CD4-positive, CD25-positive, alpha-beta regulatory T cell (primary cell): ENCODE measurements around the gene FAAP100. TPM values are rescaled to one million over a fixed set of nuclear protein-coding genes. Genes with fewer than 3 reads are reported as not detected.

ENCODE experiments used
- ATAC-seq, 2 donors: fragments of 150-1000 bp; cut with Tn5 transposase; one replicate each; pipeline ENCODE4 v1.10.0; 2021; ENCODE audit warnings: low read depth in 2 of 2, moderate number of reproducible peaks in 2 of 2, moderate library complexity in 1 of 2
- DNase-seq, 3 donors: peaks; one replicate each; pipeline versions ENCODE4 v3.0.0 to v3.0.0-alpha.2; 2012 to 2022; ENCODE audit warnings: mixed read lengths in 1 of 3
- H3K27ac ChIP-seq: one replicate; pipeline ENCODE4 v1.7.0; 2013; ENCODE audit warnings: mild to moderate bottlenecking, low read length; ENCODE audit not compliant: insufficient read depth, poor library complexity, severe bottlenecking
- H3K27me3 ChIP-seq: one replicate; pipeline ENCODE4 v1.7.0; 2013; ENCODE audit warnings: low read length; ENCODE audit not compliant: control insufficient read depth, insufficient read depth
- H3K36me3 ChIP-seq: one replicate; pipeline ENCODE4 v1.7.0; 2013; ENCODE audit warnings: mild to moderate bottlenecking, low read length, moderate library complexity; ENCODE audit not compliant: control insufficient read depth, insufficient read depth
- H3K4me1 ChIP-seq: 2 replicates; pipeline ENCODE4 v1.7.0; 2013; ENCODE audit warnings: mild to moderate bottlenecking, low read length; ENCODE audit not compliant: insufficient read depth, control insufficient read depth, poor library complexity, severe bottlenecking
- H3K4me3 ChIP-seq: one replicate; pipeline ENCODE4 v1.7.0; 2013; ENCODE audit warnings: low read depth, mild to moderate bottlenecking, low read length, moderate library complexity
- H3K9me3 ChIP-seq, 2 experiments: 1 replicate in 1 of 2; 2 replicates in 1 of 2; pipeline ENCODE4 v1.7.0; 2013; ENCODE audit warnings: low read length in 2 of 2, mild to moderate bottlenecking in 1 of 2, moderate library complexity in 1 of 2; ENCODE audit not compliant: control insufficient read depth in 2 of 2
- H3K27ac Mint-ChIP-seq, 3 donors: one replicate each; pipeline ENCODE4 v1.8.0; 2020 to 2022; ENCODE audit warnings: mild to moderate bottlenecking in 3 of 3, mixed read lengths in 3 of 3, moderate library complexity in 2 of 3
- H3K27me3 Mint-ChIP-seq: one replicate; pipeline ENCODE4 v1.8.0; 2022; ENCODE audit warnings: mild to moderate bottlenecking, mixed read lengths
- H3K36me3 Mint-ChIP-seq: one replicate; pipeline ENCODE4 v1.8.0; 2020; ENCODE audit warnings: mixed read lengths
- H3K4me1 Mint-ChIP-seq, 4 donors: one replicate each; pipeline ENCODE4 v1.8.0; 2020 to 2022; ENCODE audit warnings: mixed read lengths in 4 of 4, mild to moderate bottlenecking in 1 of 4
- H3K4me3 Mint-ChIP-seq, 4 donors: one replicate each; pipeline ENCODE4 v1.8.0; 2020 to 2022; ENCODE audit warnings: mild to moderate bottlenecking in 4 of 4, mixed read lengths in 4 of 4, moderate library complexity in 3 of 4
- H3K9me3 Mint-ChIP-seq, 7 donors: one replicate each; pipeline ENCODE4 v1.8.0; 2020 to 2022; ENCODE audit warnings: mixed read lengths in 7 of 7, mild to moderate bottlenecking in 3 of 7, moderate library complexity in 2 of 7
- polyA plus RNA-seq, 4 donors: library from polyadenylated mRNA; unstranded; fragments of 300-500 nt; fragmentation: Illumina TruSeq; gene quantifications; one replicate each; pipeline ENCODE4 v1.2.3, GENCODE V29; 2021
- total RNA-seq: library from RNA; stranded (reverse); gene quantifications from one replicate; pipeline ENCODE4 v1.2.3, GENCODE V29; 2022

Gene FAAP100
- total and polyA plus RNA-seq, 5 donors from 2014 or later: 8.2 to 28.1 (median 11.5) TPM

- peak within 1 kb of the TSS; percentile 86 for H3K4me3 ChIP-seq
Observed at GRCh38 chr17:81512562-81513371, 39.4 kb downstream of the FAAP100 start, which contains the start of gene ACTG1. ACTG1 (minus strand) TSS chr17:81512799; CDS start chr17:81512354, 445 bp downstream.

GRCh38 chr17:81511804-81512561 lies 40.2 kb downstream of the FAAP100 start:
- Mint-ChIP-seq H3K4me3 (peak overlapping the region; percentile 94 to 99 (median 97)), H3K27ac (peak overlapping the region; percentile 96 to 99 (median 97)), H3K4me1 (peaks cover 5 to 58% (median 22%) of the 10 kb centered on the region in 4 donors), H3K9me3 (peaks cover 0 to 5% (median 0%) of the 10 kb centered on the region in 7 donors), H3K36me3 (peaks cover 36% of the 10 kb centered on the region), H3K27me3 (peaks cover 5% of the 10 kb centered on the region)
- Histone ChIP-seq H3K27ac (peak overlapping the region; percentile 78), H3K36me3 (peaks cover 31% of the 10 kb centered on the region), H3K4me1 (peaks cover 68% of the 10 kb centered on the region), H3K27me3 (no peaks in the 10 kb centered on the region), H3K9me3 (no peaks in the 10 kb centered on the region), H3K4me3 (peak overlapping the region; percentile 86)
- DNase-seq: peak; percentile 29 to 46 (median 44)
- ATAC-seq: peak in 1 of 2 donors; percentile 0

More at GRCh38 chr17:81512562-81513371, 39.4 kb downstream of the FAAP100 start, which contains the start of gene ACTG1:
- peak; percentile 87 to 92 (median 91) for DNase-seq
- Histone ChIP-seq H3K27me3 (no peaks in the 10 kb centered on the region), H3K27ac (peak within 1 kb of the TSS; percentile 90), H3K36me3 (peaks cover 31% of the 10 kb centered on the region), H3K9me3 (no peaks in the 10 kb centered on the region), H3K4me1 (peaks cover 70% of the 10 kb centered on the region)
- Mint-ChIP-seq H3K9me3 (peaks cover 0 to 5% (median 0%) of the 10 kb centered on the region in 7 donors), H3K4me3 (peak within 1 kb of the TSS; percentile 94 to 99 (median 97)), H3K27me3 (peaks cover 5% of the 10 kb centered on the region), H3K36me3 (peaks cover 36% of the 10 kb centered on the region), H3K27ac (peak within 1 kb of the TSS; percentile 96 to 99 (median 97)), H3K4me1 (peaks cover 5 to 55% (median 19%) of the 10 kb centered on the region in 4 donors)
- ATAC-seq: peak; percentile 77 to 79

GRCh38 chr17:81511554-81511803 lies 40.7 kb downstream of the FAAP100 start:
- Histone ChIP-seq H3K27ac (peak overlapping the region; percentile 78), H3K36me3 (peaks cover 31% of the 10 kb centered on the region), H3K4me1 (peaks cover 63% of the 10 kb centered on the region), H3K4me3 (peak overlapping the region; percentile 86), H3K9me3 (no peaks in the 10 kb centered on the region), H3K27me3 (no peaks in the 10 kb centered on the region)
- Mint-ChIP-seq H3K27me3 (peaks cover 5% of the 10 kb centered on the region), H3K9me3 (peaks cover 0 to 5% (median 0%) of the 10 kb centered on the region in 7 donors), H3K4me3 (peak overlapping the region; percentile 94 to 99 (median 97)), H3K4me1 (peaks cover 5 to 54% (median 22%) of the 10 kb centered on the region in 4 donors), H3K36me3 (peaks cover 36% of the 10 kb centered on the region), H3K27ac (peak overlapping the region; percentile 96 to 99 (median 97))
- ATAC-seq (no peak), DNase-seq (no peak)

- peaks cover 0 to 5% (median 0%) of the 10 kb centered on the region in 7 donors for H3K9me3 Mint-ChIP-seq
- DNase-seq (peak in 2 of 3 donors; percentile 65 to 80), ATAC-seq (no peak)
- peak overlapping the region; percentile 94 to 99 (median 97) for H3K4me3 Mint-ChIP-seq
- H3K4me3 ChIP-seq: peak overlapping the region; percentile 86
- peak overlapping the region; percentile 78 for H3K27ac ChIP-seq
- no peaks in the 10 kb centered on the region for H3K9me3 ChIP-seq
- peaks cover 58% of the 10 kb centered on the region for H3K4me1 ChIP-seq
- H3K27ac Mint-ChIP-seq: peak overlapping the region; percentile 96 to 99 (median 97)
- H3K27me3 Mint-ChIP-seq: peaks cover 5% of the 10 kb centered on the region
- peaks cover 36% of the 10 kb centered on the region for H3K36me3 Mint-ChIP-seq
- H3K36me3 ChIP-seq: peaks cover 31% of the 10 kb centered on the region
- H3K4me1 Mint-ChIP-seq: peaks cover 5 to 49% (median 22%) of the 10 kb centered on the region in 4 donors
- no peaks in the 10 kb centered on the region for H3K27me3 ChIP-seq
Observed at GRCh38 chr17:81510785-81511553, 41.2 kb downstream of the FAAP100 start.

- peaks cover 31% of the 10 kb centered on the region for H3K36me3 ChIP-seq
- H3K27me3 Mint-ChIP-seq: peaks cover 5% of the 10 kb centered on the region
- H3K4me3 Mint-ChIP-seq: peak overlapping the region; percentile 94 to 99 (median 97)
- ATAC-seq (no peak), DNase-seq (no peak)
- peak overlapping the region; percentile 78 for H3K27ac ChIP-seq
- H3K27ac Mint-ChIP-seq: peak overlapping the region; percentile 96 to 99 (median 97)
- H3K4me1 ChIP-seq: peaks cover 50% of the 10 kb centered on the region
- peaks cover 5 to 42% (median 22%) of the 10 kb centered on the region in 4 donors for H3K4me1 Mint-ChIP-seq
- H3K9me3 Mint-ChIP-seq: peaks cover 0 to 5% (median 0%) of the 10 kb centered on the region in 7 donors
- no peaks in the 10 kb centered on the region for H3K9me3 ChIP-seq
- H3K36me3 Mint-ChIP-seq: peaks cover 36% of the 10 kb centered on the region
- peak overlapping the region; percentile 86 for H3K4me3 ChIP-seq
- H3K27me3 ChIP-seq: no peaks in the 10 kb centered on the region
Observed at GRCh38 chr17:81509972-81510784, 42.0 kb downstream of the FAAP100 start.

- Histone ChIP-seq H3K4me3 (peak overlapping the region; percentile 86), H3K4me1 (peaks cover 48% of the 10 kb centered on the region), H3K27me3 (no peaks in the 10 kb centered on the region), H3K36me3 (peaks cover 31% of the 10 kb centered on the region), H3K9me3 (no peaks in the 10 kb centered on the region), H3K27ac (peak overlapping the region; percentile 78)
- Mint-ChIP-seq H3K4me1 (peaks cover 5 to 40% (median 22%) of the 10 kb centered on the region in 4 donors), H3K27ac (peak overlapping the region; percentile 96 to 99 (median 97)), H3K9me3 (peaks cover 0 to 5% (median 0%) of the 10 kb centered on the region in 7 donors), H3K36me3 (peaks cover 36% of the 10 kb centered on the region), H3K4me3 (peak overlapping the region; percentile 94 to 99 (median 97)), H3K27me3 (peaks cover 10% of the 10 kb centered on the region)
- ATAC-seq: no peak
- DNase-seq: peak in 2 of 3 donors; percentile 51 to 56
Observed at GRCh38 chr17:81509207-81509971, 42.8 kb downstream of the FAAP100 start.
